Suppressor macrophage treated with lipopolysaccharide for 4 hours (primary cell): ENCODE results near the gene CPVL.

Source experiments
- DNase-seq: peaks from one replicate; pipeline ENCODE4 v3.0.0-alpha.2; 2020

CPVL gene

GRCh38 chr7:29146057-29146706 lies at the start of gene CPVL:
Gene CPVL (minus strand): TSS chr7:29146537. CDS start chr7:29121061, 25,476 bp downstream.
- DNase-seq = peak; percentile 81

DNA sequence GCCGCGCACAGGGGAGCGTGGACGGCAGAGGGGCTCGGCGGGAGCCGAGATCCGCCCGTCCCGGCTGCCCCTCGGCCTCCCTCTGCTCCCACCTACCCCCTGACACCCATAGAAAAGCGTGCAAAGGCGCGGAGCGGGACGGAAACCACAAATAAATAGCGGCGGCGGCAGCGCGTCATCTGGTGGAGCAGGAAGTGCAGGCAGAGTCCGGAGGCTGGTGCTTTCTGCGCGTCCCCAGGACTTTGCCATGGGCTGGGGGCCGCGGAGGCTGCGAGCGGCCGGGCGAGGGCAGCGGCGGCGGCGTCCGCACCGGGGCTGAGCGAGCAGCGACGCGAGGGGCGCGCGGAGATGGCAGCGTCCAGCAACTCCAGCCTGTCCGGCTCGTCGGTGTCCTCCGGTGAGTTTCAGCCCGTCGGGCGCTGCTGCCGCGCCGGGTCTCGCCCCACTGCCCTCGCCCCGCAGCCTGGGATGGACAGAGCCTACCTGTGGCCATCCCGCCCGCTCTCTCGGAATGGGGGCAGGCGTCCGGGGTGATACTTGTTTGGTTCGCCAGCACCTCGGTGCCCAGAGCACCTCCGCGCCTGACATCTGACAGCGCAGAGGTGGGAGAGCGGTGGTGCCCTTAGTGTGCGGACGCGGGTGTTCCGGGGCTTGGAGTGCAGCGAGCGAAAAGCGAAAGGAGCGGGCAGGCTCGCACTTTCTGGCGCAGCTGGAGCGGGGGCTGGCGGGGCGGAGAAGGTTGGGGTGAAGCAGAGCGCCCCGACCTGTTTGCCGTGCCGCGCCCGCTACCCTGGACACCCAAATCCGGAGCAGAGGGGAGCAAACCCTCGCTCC lies 48.5 kb upstream of the CPVL start, which contains the start of gene CHN2:
Gene CHN2, plus strand, starts transcription at position 182 of the 834 bp plus-strand sequence.
- DNase-seq = peak; percentile 65

DNA sequence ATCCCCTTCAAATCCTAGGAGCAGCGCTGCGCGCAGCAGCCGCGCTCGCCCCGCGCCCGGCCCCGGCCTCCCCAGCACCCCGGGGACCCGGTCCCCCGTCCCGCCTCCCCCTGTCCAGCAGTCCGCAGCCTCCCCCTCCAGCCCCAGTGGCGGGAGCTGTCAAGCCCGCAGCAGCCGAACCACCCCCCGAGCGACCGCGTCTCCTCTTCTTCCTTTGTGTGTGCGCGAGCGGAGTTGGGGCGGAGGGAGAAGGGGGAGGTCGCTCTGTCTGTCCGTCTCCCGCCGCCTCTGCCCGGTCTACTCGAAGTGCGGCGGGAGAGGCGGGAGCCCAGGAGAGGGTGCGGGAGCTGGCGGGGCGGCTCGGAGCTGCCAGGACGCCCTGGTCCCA lies 47.9 kb upstream of the CPVL start:
- DNase-seq = no peak

GRCh38 chr7:29193316-29194205 lies 47.2 kb upstream of the CPVL start:
- DNase-seq = no peak

DNA sequence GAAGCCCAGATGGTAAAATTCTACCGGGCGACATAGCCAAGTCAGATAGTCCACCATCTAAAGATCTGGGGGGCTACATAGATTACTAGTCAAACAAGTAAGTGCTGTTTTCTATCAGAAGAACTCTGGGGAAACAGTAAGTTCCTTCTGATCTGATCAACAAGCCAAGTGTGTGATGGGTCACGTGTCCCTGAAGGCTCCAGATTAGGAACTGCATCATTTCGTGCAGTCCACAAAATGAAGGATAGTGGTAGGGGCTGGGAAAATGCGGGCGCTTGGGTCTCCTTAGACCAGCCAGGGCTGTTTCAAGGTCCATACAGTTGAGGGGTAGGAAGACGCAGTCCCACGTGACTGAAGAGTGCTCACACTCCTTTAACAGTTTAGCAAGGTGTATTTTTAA lies 46.5 kb upstream of the CPVL start:
- DNase-seq = no peak

GRCh38 chr7:29192323-29192722 lies 46.0 kb upstream of the CPVL start:
- no peak for DNase-seq

DNA sequence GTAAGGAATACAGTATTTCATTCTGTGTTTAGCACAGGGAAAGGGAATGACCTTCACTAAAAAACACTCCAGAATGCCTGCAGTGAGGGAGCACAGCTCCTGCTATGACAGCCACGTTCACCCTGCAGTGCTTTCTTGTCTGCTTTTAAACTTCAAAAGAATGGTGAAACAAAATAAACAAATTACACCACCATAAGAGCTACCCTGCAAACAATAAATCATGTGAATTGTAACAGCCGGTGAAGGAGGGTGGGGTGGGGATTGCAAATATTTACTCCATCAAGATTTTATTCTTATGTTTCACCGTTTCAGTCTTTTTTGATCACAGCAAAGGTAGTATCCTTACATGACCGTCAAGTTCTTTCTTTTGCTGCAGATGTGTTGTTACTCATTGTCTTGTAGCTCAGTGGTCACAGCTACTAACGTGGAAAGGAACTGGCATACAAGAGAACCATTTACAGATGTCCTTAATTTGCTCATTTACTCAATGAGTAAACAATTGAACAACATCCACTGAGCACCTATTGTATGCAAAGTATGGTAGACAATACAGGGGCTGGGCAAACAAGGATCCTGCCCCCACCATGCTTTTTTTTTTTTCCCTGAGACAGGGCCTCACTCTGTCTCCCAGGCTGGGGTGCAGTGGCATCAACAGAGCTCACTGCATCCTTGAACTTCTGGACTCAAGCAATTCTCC lies 44.2 kb upstream of the CPVL start:
- DNase-seq = no peak

DNA sequence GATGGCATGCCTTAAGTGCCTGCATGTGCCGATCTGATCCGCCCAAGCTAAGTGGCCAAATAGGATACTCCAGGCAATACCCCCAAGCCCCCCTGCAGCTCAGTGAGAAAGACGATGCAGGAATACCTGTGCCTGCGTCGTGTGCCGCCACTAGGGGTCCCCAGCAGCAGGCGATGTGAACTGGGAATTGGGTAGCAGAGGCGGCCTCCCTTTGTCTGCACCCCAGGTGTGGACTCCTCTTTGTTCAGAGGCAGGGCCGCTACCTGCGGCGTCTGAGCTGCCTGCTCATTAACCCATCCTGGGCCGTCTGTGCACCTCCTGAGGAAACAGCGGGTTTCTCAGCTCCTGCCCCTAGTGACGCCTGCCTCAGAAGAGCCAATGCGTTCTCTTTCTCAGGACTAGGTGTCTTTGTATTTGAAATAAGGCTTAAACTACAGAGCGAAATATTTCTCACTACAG lies 43.4 kb upstream of the CPVL start:
- peak; percentile 47 for DNase-seq

- DNase-seq = no peak
These were observed 39.3 kb upstream of the CPVL start for GRCh38 chr7:29185613-29186012.

GRCh38 chr7:29184599-29184998 lies 38.3 kb upstream of the CPVL start:
- DNase-seq = no peak

DNA sequence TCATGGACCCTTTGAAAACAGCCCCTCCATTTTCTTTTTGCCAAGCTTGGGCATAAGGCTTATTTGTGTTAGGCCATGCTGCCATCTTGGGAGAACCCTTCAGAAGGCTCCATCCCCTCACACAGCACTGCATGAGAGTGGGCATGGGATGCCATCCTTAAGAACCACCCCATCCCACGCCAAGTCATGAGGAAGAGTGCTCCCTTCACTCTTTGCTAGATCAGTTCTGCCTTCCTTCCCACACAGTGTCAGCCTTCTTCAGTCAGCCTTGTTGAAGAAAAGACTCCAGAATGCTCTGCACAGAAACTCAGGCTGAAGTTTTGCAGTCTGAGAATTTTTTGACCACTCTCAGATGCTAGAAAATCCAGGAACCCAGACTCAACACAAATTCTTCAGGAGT lies 32.8 kb upstream of the CPVL start:
- DNase-seq = no peak

- DNase-seq = peak; percentile 97
These were observed 31.7 kb upstream of the CPVL start for GRCh38 chr7:29177963-29178600.

GRCh38 chr7:29173458-29173857 lies 27.1 kb upstream of the CPVL start:
- no peak for DNase-seq

DNA sequence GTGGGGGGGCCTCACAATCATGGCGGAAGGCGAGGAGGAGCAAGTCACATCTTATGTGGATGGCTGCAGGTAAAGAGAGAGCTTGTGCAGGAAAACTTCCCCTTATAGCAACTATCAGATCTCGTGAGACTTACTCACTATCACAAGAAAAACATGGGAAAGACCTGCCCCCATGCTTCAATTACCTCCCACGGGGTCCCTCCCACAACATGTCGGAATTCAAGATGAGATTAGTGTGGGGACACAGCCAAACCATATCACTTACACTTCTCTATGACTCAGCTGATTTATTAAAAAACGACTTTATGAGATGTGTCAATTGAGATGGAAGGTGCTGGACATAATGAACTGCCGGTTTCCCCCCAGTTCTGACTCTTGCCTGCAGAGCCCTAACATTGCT lies 24.4 kb upstream of the CPVL start:
- no peak for DNase-seq

GRCh38 chr7:29167721-29168120 lies 21.4 kb upstream of the CPVL start:
- DNase-seq = no peak

DNA sequence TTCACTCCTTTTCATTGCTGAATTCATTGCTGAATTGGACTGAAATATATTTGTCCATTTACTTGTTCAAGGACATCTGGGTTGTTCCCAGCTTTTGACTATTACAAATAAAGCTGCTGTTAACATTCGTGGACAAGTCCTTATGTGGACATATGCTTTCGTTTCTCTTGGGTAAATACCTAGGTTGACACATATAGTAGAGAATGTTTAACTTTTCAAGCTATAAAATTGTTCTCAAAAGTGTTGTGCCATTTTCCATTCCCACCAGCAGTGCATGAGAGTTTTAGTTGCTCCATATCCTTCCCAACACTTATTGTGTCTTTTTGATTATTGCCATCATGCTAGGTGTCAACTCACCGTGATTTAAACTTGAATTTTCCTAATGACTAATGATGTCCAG lies 17.5 kb upstream of the CPVL start:
- DNase-seq = no peak

DNA sequence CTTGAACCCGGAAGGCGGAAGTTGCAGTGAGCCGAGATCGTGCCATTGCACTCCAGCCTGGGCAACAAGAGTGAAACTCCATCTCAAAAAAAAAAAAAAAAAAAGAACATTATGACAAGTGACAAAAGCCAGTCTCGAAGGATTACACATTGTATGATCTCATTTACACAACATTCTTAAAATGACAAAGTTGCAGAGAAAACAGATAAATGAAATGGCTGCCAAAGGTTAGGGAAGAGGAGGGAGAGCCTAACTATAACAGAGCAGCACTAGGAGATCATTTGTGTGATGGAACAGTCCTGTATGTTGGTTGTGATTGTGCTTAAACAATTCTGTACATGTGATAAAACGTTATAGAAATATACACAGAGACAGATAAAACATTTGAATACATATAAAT lies 16.2 kb upstream of the CPVL start:
- no peak for DNase-seq

DNA sequence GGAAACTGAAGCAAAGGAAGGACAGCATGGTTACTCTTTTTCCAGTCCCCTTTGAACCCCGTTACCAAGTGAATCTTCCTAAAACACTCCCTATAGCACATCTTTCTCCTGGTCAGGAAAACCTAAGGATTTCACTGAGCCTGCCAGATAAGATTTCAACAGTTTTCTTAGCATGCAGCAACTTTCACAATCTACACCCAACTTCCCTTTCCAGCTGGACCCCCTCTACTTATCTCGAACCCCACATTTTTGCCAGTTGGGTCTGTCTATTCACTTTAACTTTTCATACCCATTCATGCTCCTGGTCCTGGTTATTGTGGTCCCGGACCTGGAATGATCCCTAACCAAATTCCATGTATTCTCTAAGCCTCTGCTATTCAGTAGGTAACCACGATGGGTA lies 14.9 kb upstream of the CPVL start:
- DNase-seq = no peak

- no peak for DNase-seq
These were observed 13.7 kb upstream of the CPVL start for GRCh38 chr7:29160080-29160479.

DNA sequence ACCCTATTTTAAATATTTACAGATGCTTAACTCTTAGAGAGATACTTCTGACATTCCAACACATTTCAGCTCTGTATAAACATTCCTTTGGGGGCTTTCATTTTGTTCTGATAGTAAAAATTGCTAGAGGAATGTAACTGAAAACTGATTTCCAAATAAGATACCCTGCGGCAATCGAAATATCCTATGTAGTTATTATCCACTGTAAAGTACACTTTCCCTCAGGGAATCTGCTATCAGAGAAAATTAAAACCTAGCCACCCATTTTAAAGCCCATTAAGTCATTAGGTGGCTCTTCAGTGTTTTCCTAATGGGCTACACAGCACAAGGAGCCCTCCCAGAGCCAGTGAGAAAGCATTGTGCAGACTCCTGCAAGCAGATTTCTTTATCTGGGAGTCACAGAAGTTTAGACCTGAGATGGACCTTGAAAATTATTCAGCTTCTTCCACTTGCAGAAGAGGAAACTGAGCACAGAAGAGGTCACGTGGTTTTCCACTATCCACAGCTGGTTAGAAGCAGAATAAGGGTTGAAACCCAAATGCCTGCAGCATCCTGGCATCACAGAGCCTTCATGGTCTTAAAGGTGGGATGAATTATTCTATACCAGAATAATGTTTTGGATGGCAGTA lies 12.6 kb upstream of the CPVL start:
- DNase-seq = no peak

- DNase-seq = no peak
These were observed 10.6 kb upstream of the CPVL start for GRCh38 chr7:29156907-29157452.
